Hematopoietic multipotent progenitor cell treated with erythropoietin and hydrocortisone succinate and interleukin-3 and kit ligand, for 8 days (in vitro differentiated cells): ENCODE measurements around the gene F11.
"Not testable (repeated sequence)": the region's sequence is repeated elsewhere in the genome, so short reads cannot be mapped to it uniquely, and the experiment has no call there.

Experiments used
- DNase-seq: peaks from one replicate; pipeline ENCODE4 v3.0.0-alpha.2; 2015

Gene F11

GRCh38 chr4:186304216-186304615 is 38.2 kb downstream of the F11 start:
- no peak for DNase-seq

- no peak for DNase-seq
Observed at GRCh38 chr4:186304866-186305505, 39.0 kb downstream of the F11 start.

DNA sequence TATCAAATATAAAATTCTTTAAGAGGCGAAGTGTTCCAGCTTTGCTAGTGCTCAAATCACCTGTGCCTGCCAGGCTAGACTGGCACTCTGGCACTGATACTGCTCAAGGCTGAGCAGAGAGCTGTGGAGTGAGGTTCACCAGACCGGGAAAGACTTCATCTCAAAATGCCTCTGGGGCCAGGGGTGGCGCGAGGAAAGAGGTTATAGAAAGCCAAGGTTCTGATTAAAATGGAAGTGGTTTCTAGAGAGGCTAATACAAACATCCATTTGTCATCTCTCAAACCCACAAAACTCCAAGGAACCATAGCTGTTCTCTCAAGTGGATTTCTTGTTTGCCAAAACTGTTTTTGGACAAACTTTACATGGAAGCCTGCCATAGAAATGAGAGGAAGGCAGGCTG is 41.5 kb downstream of the F11 start:
- no peak for DNase-seq

DNA sequence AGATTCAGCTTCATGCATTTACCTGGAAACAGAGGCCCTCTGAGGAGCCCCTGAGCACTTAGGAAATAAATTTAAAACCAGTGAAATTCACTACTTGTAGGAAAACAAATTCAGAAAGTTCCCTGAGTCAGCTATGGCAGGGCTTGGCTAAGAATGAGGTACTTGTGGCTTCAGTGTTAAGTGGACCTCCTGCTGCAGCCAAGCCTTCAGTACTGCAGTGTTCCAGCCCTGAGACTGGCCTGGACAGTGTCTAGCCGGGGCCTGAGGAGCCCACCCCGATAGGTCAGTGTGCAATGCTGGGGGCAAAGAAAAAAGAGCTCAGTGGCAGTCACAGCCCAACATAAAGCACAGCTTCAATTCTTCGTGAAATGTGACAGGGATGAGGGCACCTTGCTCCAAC is 41.9 kb downstream of the F11 start:
- no peak for DNase-seq

DNA sequence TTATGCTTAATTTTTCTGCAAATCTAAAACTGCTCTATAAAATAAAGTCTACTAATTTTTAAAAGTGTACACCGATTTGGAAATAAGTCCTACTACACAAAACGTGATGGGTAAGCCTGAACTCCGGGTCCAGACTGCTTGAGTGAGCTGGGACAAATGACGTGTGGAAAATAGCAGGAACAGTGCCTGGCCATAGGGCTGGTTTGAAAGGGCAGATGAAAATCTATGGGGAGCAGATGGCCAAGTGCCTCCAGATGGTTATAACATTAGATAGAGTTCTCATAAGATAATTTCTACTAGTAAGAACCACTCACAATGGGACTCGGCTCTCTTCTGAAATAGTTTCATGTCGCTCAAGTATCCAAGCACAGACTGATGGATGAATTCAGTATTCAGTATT is 52.5 kb downstream of the F11 start:
- no peak for DNase-seq

DNA sequence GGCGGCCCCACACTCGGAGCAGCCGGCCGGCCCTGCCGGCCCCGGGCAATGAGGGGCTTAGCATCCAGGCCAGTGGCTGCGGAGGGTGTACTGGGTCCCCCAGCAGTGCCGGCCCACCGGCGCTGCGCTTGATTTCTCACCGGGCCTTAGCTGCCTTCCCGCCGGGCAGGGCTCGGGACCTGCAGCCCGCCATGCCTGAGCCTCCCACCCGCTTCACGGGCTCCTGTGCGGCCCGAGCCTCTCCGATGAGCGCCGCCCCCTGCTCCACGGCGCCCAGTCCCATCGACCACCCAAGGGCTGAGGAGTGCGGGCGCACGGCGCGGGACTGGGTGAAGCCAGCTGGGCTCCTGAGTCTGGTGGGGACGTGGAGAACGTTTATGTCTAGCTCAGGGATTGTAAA is 58.7 kb downstream of the F11 start:
- not testable (repeated sequence) for DNase-seq

DNA sequence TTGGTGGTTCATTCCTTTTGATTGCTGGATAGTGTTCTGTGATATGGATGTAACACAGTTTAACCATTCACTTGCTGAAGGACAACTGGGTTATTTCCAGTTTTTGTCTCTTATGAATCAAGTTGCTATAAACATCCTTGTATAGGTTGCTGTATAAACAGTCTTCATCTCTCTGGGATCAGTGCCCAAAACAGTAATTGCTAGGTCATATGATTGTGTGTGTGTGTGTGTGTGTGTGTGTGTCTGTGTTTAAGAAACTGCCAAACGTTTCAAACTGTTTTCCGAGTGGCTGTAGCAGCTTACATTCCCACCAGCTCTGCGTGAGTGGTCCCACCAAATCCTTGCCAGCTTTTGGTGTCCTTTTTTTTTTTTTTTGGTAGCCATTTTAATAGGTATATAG is 60.4 kb downstream of the F11 start:
- DNase-seq: no peak

GRCh38 chr4:186329372-186329771 is 63.4 kb downstream of the F11 start:
- DNase-seq: no peak

DNA sequence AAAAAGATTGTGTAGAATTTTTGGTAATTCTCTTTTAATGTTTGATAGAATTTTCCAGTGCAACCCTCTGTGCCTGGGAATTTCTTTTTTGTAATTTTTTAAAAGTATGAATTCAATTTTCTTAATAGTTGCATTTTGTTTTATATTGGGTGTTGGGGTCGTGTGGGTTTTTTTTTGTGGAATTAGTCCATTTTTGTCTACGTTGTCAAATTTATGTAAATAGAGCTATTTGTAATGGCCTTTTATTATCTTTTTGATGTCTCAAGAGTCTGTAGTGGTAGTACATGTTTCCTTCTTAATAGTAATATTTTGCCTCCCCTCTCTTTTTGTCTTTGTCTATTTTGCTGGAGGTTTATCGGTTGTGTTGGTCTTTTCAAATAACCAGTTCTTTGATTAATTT is 64.4 kb downstream of the F11 start:
- no peak for DNase-seq

DNA sequence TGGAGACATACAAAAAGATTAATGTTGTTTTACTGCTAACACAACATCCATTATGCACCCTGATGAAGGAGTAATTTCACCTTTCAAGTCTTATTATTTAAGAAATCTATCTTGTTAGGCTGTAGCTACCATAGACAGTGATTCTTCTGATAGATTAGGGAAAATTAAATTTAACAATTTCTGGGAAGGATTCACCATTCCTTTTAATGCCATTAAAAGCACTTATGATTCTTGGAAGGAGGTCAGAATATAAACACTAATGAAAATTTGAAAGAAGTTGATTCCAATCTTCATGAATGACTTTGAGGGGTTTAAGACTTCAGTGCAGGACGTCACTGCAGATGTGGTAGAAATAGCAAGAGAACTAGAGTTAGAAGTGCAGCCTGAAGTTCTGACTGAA is 69.8 kb downstream of the F11 start:
- no peak for DNase-seq
